HepG2 (cell line): ENCODE results near the gene KLF16. TPM values are rescaled to one million over a fixed set of nuclear protein-coding genes. Genes with fewer than 3 reads are reported as not detected.

Experiments used
- ARID5B ChIP-seq: IDR thresholded peaks from 2 replicates; pipeline ENCODE4 v1.4.0; 2020; ENCODE audit warnings: mild to moderate bottlenecking, missing genetic modification reagents
- CENPT ChIP-seq: sonication (generic); formaldehyde crosslinking; IDR thresholded peaks from 2 replicates; pipeline ENCODE4 v1.8.0; 2022; ENCODE audit warnings: low read depth, mild to moderate bottlenecking, moderate library complexity, missing genetic modification reagents
- KDM3A ChIP-seq: IDR thresholded peaks from 2 replicates; pipeline ENCODE4 v1.6.1; 2018; ENCODE audit warnings: low read depth, missing compliant biosample characterization
- MAX ChIP-seq: IDR thresholded peaks from 2 replicates; pipeline ENCODE4 v1.6.1; 2012; ENCODE audit warnings: inconsistent platforms
- MED13 ChIP-seq: sonication (generic); formaldehyde crosslinking; IDR thresholded peaks from 2 replicates; pipeline ENCODE4 v1.5.0; 2020; ENCODE audit warnings: missing genetic modification reagents
- MTA1 ChIP-seq: sonication (generic); formaldehyde crosslinking; IDR thresholded peaks from 2 replicates; pipeline ENCODE4 v1.4.0; 2020; ENCODE audit warnings: missing genetic modification reagents, mild to moderate bottlenecking, borderline replicate concordance
- MXD3 ChIP-seq: IDR thresholded peaks from 2 replicates; pipeline ENCODE4 v1.6.1; 2016; ENCODE audit warnings: mild to moderate bottlenecking, missing biosample characterization, missing genetic modification reagents
- NCOA1 ChIP-seq: sonication (generic); formaldehyde crosslinking; IDR thresholded peaks from 2 replicates; pipeline ENCODE4 v1.9.0; 2021; ENCODE audit warnings: missing genetic modification reagents
- THAP9 ChIP-seq: sonication (generic); formaldehyde crosslinking; IDR thresholded peaks from 2 replicates; pipeline ENCODE4; 2020; ENCODE audit warnings: missing genetic modification reagents, mild to moderate bottlenecking, borderline replicate concordance
- ZNF263 ChIP-seq: sonication (generic); formaldehyde crosslinking; IDR thresholded peaks from 2 replicates; pipeline ENCODE4 v1.4.0; 2020; ENCODE audit warnings: missing genetic modification reagents
- ZNF280B ChIP-seq: sonication (generic); formaldehyde crosslinking; IDR thresholded peaks from 2 replicates; pipeline ENCODE4 v1.5.0; 2020; ENCODE audit warnings: missing genetic modification reagents, mild to moderate bottlenecking, borderline replicate concordance
- ZNF30 ChIP-seq: sonication (generic); formaldehyde crosslinking; IDR thresholded peaks from 2 replicates; pipeline ENCODE4 v1.5.0; 2020; ENCODE audit warnings: mild to moderate bottlenecking, missing genetic modification reagents
- ZNF547 ChIP-seq: sonication (generic); formaldehyde crosslinking; IDR thresholded peaks from 2 replicates; pipeline ENCODE4 v1.5.1; 2020; ENCODE audit warnings: mild to moderate bottlenecking, missing genetic modification reagents
- ZNF674 ChIP-seq: sonication (generic); formaldehyde crosslinking; IDR thresholded peaks from 2 replicates; pipeline ENCODE4 v1.5.0; 2020; ENCODE audit warnings: low read depth, mild to moderate bottlenecking, missing genetic modification reagents
- ZNF7 ChIP-seq: IDR thresholded peaks from 2 replicates; pipeline ENCODE4 v1.6.1; 2016; ENCODE audit warnings: missing biosample characterization, missing genetic modification reagents
- ZNF891 ChIP-seq: sonication (generic); formaldehyde crosslinking; IDR thresholded peaks from 2 replicates; pipeline ENCODE4 v1.5.0; 2020; ENCODE audit warnings: mild to moderate bottlenecking, missing genetic modification reagents
- polyA plus RNA-seq, 8 experiments: library from polyadenylated mRNA; depleted of rRNA in 3 of 8; stranded (reverse) in 7 of 8; unstranded in 1 of 8; fragments of >200 nt; fragmentation: Illumina TruSeq in 4 of 8; extraction: Trizol in 4 of 8; gene quantifications; 2 replicates each; pipeline versions ENCODE4 v1.2.1 to v1.2.3, GENCODE V29; 2011 to 2016; ENCODE audit warnings: low read depth in 4 of 8, missing spikeins in 1 of 8, mixed read lengths in 1 of 8; ENCODE audit not compliant: insufficient read depth in 1 of 8
- total RNA-seq, 5 experiments: library from RNA; depleted of rRNA; stranded (reverse); fragments of >200 nt; fragmentation: Illumina TruSeq; extraction: Trizol; gene quantifications; 2 replicates each; pipeline ENCODE4 v1.2.3, GENCODE V29; 2016; ENCODE audit warnings: low read depth in 1 of 5

KLF16 gene
- total and polyA plus RNA-seq, 2 of the 13 experiments (the other 11 are each of a cell fraction or from before 2014, with no cell fraction given), result 3.5 to 6.7 TPM

GRCh38 chr19:1907563-1908363, 44.4 kb upstream of the KLF16 start (continued):
- TF ChIP-seq ZNF280B (peak; percentile 50; the same call in 1 of the 2 replicates), ZNF891 (CRISPR knock-in tag) (0 out of 2 replicates have a peak, but pooled peaks have one; percentile 36), MAX (0 out of 2 replicates have a peak, but pooled peaks have one; percentile 21), CENPT (CRISPR knock-in tag) (0 out of 2 replicates have a peak, but pooled peaks have one; percentile 47), ARID5B (CRISPR knock-in tag) (0 out of 2 replicates have a peak, but pooled peaks have one; percentile 20), ZNF263 (0 out of 2 replicates have a peak, but pooled peaks have one; percentile 17), MTA1 (CRISPR knock-in tag) (peak; percentile 82; the same call in 1 of the 2 replicates), ZNF7 (CRISPR knock-in tag) (no peak), MXD3 (peak; percentile 68; the same call in 1 of the 2 replicates), ZNF674 (0 out of 2 replicates have a peak, but pooled peaks have one; percentile 82), THAP9 (CRISPR knock-in tag) (peak; percentile 49), ZNF30 (CRISPR knock-in tag) (0 out of 2 replicates have a peak, but pooled peaks have one; percentile 30), MED13 (CRISPR knock-in tag) (no peak), KDM3A (0 out of 2 replicates have a peak, but pooled peaks have one; percentile 21), NCOA1 (CRISPR knock-in tag) (peak; percentile 73; the same call in 1 of the 2 replicates), ZNF547 (CRISPR knock-in tag) (0 out of 2 replicates have a peak, but pooled peaks have one; percentile 19)
